Ectodermal cell (in vitro differentiated cells): ENCODE measurements around the gene POTEF.
"Not testable (repeated sequence)": the region's sequence is repeated elsewhere in the genome, so short reads cannot be mapped to it uniquely, and the experiment has no call there.

Experiments
- H3K27ac ChIP-seq: 2 replicates; pipeline ENCODE4 v1.7.0; 2013; ENCODE audit warnings: mild to moderate bottlenecking, low read depth, low read length; ENCODE audit not compliant: insufficient read depth, poor library complexity, severe bottlenecking
- H3K27me3 ChIP-seq: 2 replicates; pipeline ENCODE4 v1.7.0; 2013; ENCODE audit warnings: mild to moderate bottlenecking, low read length; ENCODE audit not compliant: insufficient read depth, control insufficient read depth, poor library complexity, severe bottlenecking
- H3K36me3 ChIP-seq: one replicate; pipeline ENCODE4 v1.7.0; 2013; ENCODE audit warnings: low read length; ENCODE audit not compliant: control insufficient read depth, insufficient read depth
- H3K4me1 ChIP-seq: one replicate; pipeline ENCODE4 v1.7.0; 2013; ENCODE audit warnings: low read length; ENCODE audit not compliant: control insufficient read depth, insufficient read depth
- H3K4me3 ChIP-seq: 2 replicates; pipeline ENCODE4 v1.7.0; 2013; ENCODE audit warnings: low read depth, low read length, control low read depth; ENCODE audit not compliant: insufficient read depth
- H3K9me3 ChIP-seq: 2 replicates; pipeline ENCODE4 v1.7.0; 2013; ENCODE audit warnings: mild to moderate bottlenecking, low read length, moderate library complexity; ENCODE audit not compliant: control insufficient read depth
- WGBS, 2 experiments: methylation state at CpG; one replicate each; pipeline ENCODE4 v1.1.7; 2013; ENCODE audit warnings: missing lambda C conversion rate in 2 of 2; 5-methylcytosine and 5-hydroxymethylcytosine counted together

The POTEF gene

DNA sequence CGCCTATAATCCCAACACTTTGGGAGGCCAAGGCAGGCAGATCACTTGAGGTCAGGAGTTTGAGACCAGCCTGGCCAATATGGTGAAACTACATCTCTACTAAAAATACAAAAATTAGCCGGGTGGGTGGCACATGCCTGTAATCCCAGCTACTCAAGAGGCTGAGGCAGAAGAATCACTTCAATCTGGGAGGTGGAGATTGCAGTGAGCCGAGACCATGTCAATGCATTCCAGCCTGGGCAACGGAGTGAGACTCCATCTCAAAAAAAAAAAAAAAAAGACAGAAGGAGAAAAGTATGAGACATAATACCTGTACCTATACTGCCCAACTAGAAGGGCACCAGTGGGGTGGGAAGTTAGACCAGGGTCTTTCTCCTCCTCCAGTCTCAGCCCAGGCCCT, 30.4 kb upstream of the POTEF start:
- not testable (repeated sequence) for H3K27ac ChIP-seq, H3K4me3 ChIP-seq, H3K27me3 ChIP-seq, H3K4me1 ChIP-seq, H3K9me3 ChIP-seq
- WGBS, 2 experiments = 90 to 91% methylated on average over 3 to 4 of the region's 4 CpGs
- H3K36me3 ChIP-seq = peaks cover 14% of the 10 kb centered on the region

DNA sequence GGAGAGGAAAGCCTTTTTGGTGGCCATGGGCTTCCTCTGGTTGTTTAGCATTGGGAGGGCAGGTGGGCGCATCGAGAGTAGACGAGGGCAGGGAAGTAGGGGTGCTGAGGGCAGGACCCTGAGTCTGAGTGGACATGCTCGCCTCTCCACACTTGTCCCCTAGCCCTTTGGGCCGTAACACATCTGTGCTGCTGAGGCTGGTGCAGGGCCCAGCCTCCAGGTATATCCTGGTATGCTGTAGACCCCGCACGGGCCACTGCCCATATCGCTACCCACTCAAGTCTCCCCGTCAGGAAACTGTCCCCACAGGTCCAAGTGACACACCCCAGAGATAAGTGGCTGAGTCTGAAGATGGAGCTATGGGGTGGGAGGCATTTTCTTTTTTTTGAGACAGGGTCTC, 29.6 kb upstream of the POTEF start:
- peaks cover 7% of the 10 kb centered on the region for H3K36me3 ChIP-seq
- WGBS, 2 experiments = 96 to 97% methylated on average over 9 of the region's 9 CpGs

GRCh38 chr2:130157825-130158514, 28.9 kb upstream of the POTEF start:
- H3K27me3 ChIP-seq, H3K36me3 ChIP-seq, H3K27ac ChIP-seq, H3K4me3 ChIP-seq, H3K9me3 ChIP-seq, H3K4me1 ChIP-seq: not testable (repeated sequence)
- 92% methylated on average over 13 of the region's 13 CpGs for WGBS, 2 experiments

More for the DNA sequence above, 29.6 kb upstream of the POTEF start:
- Histone ChIP-seq H3K27me3 (no peaks in the 10 kb centered on the region), H3K27ac (no peak overlapping the region), H3K4me1 (no peaks in the 10 kb centered on the region), H3K4me3 (no peak overlapping the region), H3K9me3 (no peaks in the 10 kb centered on the region)

DNA sequence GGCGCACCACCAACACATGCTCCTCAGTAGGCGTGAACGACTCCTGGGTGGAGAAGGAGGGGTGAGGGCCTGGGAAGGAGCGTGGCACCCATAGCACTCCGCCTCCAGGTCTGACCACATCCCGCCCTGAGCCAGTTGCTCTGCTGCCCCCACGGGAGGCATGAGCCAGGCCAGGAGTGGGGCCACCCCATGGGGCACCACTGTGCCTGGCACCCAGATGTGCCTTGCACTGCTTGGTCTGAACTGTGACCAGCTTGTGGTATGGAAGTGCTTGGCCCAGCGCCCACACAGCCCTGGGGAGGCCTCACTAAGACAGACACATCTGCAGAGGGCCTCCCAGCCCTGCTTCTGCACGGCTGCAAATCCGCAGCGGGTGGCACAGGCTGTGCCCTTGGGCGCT, 28.3 kb upstream of the POTEF start:
- H3K9me3 ChIP-seq, H3K36me3 ChIP-seq, H3K4me3 ChIP-seq, H3K27ac ChIP-seq, H3K27me3 ChIP-seq, H3K4me1 ChIP-seq: not testable (repeated sequence)
- 93 to 98% methylated on average over 11 of the region's 12 CpGs for WGBS, 2 experiments

DNA sequence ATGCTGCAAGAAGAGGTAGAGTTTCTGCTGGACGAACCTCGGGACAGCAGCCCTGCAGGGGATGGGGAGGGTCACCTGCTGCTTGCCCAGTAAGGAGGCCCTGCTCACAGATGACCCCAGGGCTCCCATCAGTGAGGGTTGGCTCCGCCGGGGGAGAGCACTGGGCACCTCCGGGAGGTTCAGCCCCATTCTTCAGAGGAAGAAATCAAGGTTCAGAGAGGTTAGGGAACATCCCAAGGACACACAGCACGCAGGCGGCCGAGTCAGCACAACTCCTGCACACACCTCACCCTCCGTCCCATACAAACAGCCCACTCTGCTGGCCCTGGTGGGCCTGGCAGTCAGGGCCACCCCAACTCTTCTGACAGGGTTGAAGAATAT, 27.6 kb upstream of the POTEF start:
- H3K27ac ChIP-seq = no peak overlapping the region
- H3K36me3 ChIP-seq = peaks cover 6% of the 10 kb centered on the region
- WGBS, 2 experiments = 94 to 96% methylated on average over 9 of the region's 9 CpGs
- no peaks in the 10 kb centered on the region for H3K4me1 ChIP-seq
- no peaks in the 10 kb centered on the region for H3K27me3 ChIP-seq
- no peak overlapping the region for H3K4me3 ChIP-seq
- H3K9me3 ChIP-seq = no peaks in the 10 kb centered on the region

DNA sequence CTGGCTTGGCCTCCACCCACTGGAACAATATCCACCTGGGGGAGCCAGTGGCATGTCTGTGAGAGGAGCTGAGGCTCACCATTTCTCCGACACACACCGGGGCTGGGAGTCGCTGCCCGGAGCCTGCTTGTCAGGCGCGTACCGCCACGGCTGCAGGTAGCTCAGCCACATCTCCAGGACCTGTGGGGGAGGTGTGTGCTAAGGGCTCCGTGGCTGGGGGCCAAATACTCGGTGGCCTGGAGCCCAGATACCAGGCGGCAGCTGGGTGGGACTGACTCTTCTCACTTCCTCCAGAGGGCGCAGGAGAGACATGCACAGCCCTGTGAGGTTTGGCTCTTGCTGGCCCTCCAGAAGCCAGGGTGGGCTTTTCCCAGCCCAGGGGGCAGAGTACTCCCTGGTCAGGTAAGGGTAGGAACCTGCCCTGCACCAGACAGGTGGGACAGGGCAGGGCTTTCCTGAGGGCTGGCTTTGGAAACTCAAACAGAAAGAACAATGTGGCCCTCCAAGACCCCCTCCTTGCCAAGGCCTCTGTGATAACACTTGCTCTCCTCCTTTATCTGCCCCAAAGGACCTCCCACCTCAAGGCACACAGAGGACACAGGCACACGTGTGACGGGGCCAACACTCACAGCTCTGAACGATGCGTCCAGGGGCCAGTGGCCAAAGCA, 27.1 kb upstream of the POTEF start:
- not testable (repeated sequence) for H3K27ac ChIP-seq, H3K36me3 ChIP-seq, H3K4me3 ChIP-seq, H3K4me1 ChIP-seq, H3K27me3 ChIP-seq, H3K9me3 ChIP-seq
- WGBS, 2 experiments = 81 to 83% methylated on average over 16 of the region's 16 CpGs

DNA sequence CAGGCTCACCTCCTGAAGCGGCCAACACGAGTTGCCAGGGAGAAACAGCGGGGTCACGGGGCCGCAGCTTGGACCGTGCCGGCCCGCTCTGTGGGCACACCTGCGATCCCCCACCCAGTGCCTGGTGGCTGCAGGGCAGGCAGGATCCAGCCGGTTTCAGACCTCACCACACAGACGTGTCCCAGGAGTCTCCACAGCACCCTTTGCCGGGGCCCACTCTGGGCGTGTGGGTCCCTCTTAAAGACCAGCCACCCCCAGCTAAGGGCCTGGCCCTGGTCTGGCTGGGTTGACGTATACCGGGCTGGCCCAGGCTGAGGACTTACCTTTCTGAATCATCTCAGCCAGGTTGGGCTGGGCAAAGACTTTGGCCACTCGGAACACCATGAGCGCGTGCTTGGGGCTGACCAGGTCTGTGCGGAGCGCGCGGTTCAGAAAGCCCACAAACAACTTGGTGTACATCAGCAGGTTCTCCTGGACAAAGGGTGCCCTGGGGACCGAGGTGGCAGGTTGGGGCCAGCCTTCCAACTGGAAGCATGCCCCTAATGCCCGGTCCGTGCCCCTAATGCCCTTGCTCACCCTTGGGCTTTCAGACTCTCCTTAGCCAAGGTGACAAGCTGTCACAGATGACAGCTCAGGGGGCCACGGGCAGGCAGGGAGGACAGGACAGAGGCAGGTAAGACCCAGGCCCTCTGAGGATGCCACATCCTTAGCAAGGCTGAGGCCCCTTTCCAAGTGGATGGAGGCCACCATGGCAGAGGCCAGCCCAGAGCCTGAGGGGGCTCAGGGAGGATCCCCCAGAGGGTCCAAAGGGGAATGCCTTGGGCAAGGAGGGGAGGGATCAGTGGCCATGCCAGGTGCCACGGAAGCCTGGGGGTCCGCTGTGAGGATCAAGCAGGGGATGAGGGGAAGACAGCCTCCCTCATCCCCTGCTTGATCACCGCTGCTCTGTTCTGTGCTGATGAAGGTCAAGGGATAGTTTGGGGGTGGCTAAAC, 26.0 kb upstream of the POTEF start:
- Histone ChIP-seq H3K36me3 (peaks cover 6% of the 10 kb centered on the region), H3K9me3 (no peaks in the 10 kb centered on the region), H3K4me1 (no peaks in the 10 kb centered on the region), H3K27me3 (no peaks in the 10 kb centered on the region), H3K4me3 (no peak overlapping the region), H3K27ac (no peak overlapping the region)
- 96% methylated on average over 29 of the region's 29 CpGs for WGBS, 2 experiments

DNA sequence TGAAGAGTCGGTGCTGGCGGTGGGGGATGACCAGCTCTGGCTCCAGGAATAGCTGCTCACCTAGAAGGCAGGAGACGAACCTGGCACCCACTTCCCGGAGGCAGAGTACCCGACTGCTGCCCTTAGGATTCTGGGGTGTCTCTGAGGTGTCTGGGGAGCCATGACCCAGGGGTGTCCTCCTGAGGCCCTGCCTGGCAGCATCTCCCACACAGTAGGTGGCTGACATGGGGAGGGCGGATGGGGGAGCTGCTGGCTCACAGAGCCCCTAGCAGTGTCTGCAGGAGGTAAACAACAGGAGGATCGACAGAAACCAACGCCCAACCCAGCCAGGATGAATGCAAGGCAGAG, 25.4 kb upstream of the POTEF start:
- not testable (repeated sequence) for H3K4me3 ChIP-seq, H3K4me1 ChIP-seq, H3K9me3 ChIP-seq, H3K27me3 ChIP-seq, H3K36me3 ChIP-seq, H3K27ac ChIP-seq
- WGBS, 2 experiments = 94 to 96% methylated on average over 8 of the region's 8 CpGs

- not testable (repeated sequence) for H3K27ac ChIP-seq, H3K4me3 ChIP-seq, H3K27me3 ChIP-seq, H3K9me3 ChIP-seq, H3K36me3 ChIP-seq, H3K4me1 ChIP-seq
- WGBS, 2 experiments = 95 to 97% methylated on average over 18 to 23 of the region's 23 CpGs
Observed at GRCh38 chr2:130153721-130154422, 24.9 kb upstream of the POTEF start.
